Suppressor macrophage (primary cell): Measurements from ENCODE around the gene CYRIA.
A peak's percentile ranks its signal among the peaks of the same experiment; 100 is the strongest.

Source experiments
- DNase-seq, 4 experiments: peaks; one replicate each; pipeline ENCODE4 v3.0.0-alpha.2; 2020 to 2022

CYRIA gene

DNA sequence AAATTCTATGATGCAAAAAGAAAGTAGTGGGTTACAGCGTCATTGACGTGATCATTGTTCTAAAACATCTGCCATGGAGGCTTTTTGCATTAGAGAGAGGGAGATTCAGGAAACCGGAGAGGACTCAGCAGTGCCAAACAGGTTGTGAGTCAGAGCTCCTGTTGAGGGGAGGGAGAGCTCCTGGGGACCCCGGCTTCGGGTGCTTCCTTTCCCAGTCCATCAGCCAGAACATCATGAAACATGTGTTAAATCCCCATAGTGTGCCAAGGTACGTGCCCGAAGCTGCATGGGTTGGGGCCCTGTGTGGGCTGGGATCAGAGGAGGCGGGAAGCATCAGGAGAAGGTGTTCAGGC, 791 bp upstream of the CYRIA start:
- DNase-seq: peak in 1 of 4 experiments; percentile 34

DNA sequence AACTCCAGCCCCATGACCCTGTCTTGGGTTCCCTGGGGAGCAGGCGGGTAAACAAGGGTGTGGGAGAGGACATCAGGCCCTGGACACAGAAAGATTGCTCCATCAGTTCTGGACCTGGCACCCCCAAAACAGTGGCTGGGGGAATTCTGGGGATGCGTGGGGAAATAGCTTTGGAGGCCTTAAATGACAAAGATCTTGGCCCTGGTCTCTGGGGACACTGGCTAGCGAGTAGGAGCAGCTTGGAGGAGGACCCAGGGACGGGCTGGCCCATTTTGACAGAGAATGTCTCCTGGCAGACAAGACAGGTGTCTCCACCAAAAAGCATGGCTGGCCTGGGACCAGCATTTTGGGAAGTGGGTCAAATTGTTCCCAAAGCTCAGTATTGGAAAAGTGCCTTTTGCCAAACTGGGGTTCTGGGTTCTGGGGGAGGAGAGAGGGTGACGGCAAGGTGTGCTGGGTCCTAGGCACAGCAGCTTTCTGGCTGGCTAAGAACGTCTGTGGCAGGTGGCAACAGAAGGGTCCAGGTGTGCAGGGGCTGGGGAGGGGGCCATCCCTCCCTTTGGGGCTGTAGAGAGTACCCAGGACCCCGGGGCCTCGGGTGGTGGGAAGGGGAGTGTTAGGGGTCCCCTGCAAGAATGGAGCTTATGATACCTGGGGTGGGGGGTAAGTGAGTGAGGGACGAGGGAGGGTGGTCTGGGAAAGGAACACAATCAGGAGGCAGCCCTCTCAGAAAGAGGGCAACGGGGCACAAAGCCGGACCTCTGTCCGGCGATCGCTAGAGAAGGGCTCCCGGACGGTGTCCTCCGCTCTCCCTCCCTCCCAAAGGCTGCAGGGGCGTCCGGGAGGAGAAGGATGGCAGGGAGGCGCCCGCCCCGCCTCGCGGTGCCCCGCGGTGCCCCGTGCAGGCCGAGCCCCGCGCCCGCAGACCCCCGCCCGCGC, 556 bp downstream of the CYRIA start:
- peak in 2 of 4 experiments; percentile 30 to 43 for DNase-seq

DNA sequence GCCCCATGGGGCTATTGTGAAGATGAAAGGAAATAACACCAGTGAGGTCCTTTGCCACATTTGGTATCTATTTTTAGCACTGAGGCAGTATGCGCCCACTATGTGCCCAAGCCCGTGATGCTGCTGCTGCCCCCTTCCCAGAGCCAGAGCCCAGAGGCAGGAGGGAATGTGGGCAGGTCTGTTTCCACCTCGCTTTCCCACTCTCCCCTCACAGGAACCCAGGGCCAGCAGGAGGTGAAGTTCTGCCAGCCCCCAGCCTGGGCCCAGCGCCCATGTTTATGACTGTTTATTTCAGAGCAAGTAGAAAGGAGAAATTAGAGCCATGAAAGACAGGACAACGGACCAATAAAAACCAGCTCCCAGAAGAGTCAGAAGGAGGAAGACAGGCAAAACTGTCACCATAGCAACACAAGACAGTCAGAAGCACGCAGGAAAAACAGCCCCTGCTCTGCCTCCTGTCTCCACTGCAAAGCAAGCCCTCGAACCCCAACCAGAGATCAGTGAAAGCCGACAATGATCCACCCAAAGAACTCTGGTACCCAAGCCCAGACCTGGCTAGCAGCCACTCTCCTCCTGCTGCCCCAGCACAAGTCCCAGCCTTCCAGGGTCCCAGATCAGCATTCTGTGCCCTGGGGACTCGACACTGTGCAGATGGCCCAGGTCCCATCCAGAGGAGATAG, 1.4 kb downstream of the CYRIA start:
- DNase-seq: peak; percentile 85 to 94 (median 89)

GRCh38 chr2:16663121-16663905, 2.3 kb downstream of the CYRIA start:
- peak in 1 of 4 experiments; percentile 40 for DNase-seq

DNA sequence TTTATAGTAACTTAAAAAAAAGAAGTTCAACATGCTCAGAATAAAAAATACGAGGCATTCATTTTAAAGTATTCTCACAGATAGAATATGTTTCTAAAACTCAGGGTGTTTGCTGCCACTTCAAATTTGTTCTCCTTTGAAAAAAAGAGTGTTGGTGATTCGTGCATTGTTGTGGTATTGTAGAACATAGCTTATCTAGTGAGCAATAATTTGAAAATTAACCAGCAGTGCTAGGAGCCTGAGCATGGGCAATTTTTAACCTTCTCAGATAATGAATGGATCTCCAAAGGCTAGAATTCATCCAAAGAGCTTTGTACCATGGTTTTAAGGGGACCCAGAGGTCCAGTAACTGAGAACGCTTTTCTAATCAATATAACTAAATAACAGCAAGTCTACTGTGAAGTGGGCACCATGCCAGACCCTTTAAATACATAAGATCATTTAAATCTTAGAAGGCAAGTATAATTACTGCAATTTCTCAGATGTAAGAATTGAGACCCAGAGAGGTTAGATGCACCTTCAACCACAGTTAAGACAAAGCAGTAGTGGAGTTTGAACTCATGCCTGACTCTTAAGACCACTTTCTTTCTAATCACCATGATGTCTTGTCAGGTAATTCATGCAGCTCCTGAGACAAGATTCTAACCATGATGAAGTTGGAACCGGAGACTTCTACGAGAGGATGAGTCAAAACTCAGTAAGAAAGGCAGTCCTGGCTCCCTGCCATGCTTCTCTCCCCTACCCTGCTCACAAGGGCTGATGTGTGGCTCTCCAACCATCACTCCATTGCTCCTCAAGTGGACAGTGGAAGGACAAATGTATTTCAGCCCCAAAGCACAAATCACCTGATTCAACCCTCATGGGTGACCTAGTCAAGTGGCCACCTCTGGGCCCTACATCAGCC, 3.4 kb downstream of the CYRIA start:
- peak in 1 of 4 experiments; percentile 54 for DNase-seq

GRCh38 chr2:16661526-16661925, 4.1 kb downstream of the CYRIA start:
- DNase-seq: no peak

DNA sequence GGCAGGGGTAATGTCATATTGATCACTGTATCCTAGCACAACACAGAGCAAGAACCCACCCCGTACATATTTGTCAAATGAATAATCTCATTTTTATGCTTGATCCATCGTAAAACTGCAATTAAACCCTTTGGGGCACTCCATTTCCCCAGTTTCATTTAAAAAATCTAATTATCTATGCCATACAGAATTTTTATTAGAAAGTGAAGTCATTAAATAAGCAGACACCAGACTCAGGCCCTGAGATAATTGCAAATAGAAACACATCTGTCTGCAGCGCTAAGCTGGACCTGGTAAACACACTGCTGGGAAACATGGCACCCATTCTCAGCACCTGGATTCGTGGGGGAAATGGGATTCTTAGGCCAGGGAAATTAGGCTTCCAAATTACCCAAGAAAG, 5.1 kb downstream of the CYRIA start:
- DNase-seq: no peak

DNA sequence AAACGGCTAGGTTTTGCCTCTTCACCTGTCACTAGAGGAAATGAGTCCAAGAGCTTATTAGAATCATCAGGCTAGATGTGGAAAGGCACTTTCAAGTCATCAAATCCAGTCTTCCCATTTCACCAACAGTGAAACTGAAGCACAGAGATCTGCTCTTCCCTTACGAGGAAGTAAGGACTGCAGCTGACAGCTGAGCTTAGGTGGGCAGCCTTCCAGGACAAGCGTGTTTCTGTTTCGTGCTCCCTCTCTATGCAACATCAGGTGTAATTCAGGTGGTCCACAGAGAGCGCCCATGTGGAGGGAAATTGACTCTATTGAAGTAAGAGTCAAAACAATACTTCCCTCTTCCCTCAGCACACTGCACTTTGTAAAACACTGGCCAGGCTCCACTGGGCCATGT, 5.5 kb downstream of the CYRIA start:
- peak; percentile 16 to 54 (median 47) for DNase-seq

DNA sequence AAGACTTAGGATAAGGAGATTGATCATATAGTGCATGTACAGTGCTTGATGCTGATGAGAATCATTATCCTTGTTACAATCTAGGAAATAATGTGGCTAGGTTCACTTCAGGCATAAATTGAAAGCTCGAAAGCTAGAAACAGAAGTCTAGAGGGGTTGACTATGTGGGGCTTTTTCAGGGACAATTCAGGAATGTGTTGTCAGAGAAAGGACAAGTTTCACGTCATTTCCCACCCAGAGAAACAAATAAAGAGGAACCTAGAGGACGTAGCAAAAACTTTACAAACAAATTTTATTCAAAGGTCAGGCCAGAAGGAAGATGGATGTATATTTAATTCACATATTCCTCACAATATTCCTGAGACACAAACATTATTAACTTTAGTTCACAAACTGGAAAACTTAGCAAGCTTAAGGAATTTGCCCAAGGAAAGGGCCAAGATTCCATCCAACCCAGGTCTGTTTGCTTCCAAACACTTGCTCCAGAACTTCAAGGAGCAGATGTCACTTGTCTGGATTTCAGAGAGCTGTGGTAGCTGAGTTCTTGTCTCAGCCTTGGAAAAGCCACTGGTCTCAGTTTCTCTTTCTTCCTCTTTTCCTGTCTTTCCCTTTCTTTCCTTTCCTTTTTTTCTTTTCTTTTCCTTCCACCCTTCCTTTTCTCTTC, 7.4 kb downstream of the CYRIA start:
- peak; percentile 53 to 87 (median 72) for DNase-seq

DNA sequence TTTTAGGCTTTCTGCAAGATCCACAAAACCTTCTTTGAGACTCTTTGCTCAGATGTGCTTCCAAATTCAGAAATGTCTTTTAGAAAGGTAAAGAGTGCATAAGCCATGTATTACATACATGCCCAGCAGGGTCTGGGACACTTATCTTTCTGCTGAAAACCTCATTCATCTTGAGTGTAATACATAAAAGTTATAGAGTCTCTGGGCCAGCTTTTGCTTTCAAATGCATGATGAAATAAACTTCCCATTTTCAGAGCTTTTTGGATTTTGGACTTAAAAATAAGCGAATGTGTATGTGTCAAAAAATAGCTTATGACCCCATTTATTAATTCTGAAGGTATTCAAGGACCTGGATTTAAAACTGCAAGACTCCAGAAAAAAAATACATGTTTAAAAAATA, 8.0 kb downstream of the CYRIA start:
- peak in 3 of 4 experiments; percentile 38 to 65 (median 47) for DNase-seq

DNA sequence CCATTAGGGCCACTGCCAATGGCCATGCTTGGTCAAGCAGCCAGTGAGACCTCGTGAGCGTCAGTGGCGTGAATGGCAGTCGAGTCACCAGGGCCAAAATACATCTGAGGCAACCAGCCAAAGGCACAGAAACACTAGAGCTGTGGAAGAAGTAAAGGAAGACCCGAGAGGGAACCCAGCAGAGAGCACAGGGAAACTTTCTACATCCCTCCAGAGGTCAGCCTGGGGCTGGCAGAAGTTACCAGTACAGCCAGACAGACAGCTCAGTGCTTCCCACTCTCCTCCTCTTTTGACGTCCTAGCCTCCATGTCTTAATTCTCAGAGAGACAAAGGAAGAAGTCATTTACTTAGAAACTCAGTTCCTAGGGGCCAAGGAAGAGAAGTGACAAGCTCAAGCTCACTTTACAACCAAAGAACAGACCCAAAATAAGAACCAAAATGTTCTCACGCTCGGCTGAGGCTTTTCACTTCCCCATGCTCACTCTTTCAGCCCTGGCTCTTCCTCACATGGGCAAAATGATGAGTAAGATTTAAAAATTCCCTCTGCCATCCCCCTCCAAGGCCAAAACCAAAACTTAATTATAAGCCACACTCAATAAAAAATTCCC, 8.7 kb downstream of the CYRIA start:
- peak; percentile 90 to 97 (median 93) for DNase-seq

GRCh38 chr2:16655905-16656642, 9.6 kb downstream of the CYRIA start:
- DNase-seq: no peak

DNA sequence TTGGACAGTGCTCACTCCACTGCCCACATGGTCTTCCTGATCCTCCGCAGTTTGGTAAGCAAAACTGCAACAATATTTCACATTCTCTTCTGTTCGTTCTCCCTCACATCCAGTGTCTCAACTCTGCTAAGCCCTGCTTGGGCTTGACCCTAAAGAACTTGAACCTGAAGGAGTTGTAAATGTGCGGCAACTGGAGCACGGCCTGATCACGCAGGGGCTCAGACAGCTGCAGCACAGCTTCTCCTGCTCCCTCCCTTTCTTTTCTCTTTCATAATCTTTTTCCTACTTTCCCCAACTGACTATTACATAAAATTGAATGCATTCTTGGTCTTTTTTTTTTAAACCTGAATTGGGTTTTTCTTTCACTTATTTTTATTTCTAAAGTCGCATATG, 10.2 kb downstream of the CYRIA start:
- DNase-seq: no peak

DNA sequence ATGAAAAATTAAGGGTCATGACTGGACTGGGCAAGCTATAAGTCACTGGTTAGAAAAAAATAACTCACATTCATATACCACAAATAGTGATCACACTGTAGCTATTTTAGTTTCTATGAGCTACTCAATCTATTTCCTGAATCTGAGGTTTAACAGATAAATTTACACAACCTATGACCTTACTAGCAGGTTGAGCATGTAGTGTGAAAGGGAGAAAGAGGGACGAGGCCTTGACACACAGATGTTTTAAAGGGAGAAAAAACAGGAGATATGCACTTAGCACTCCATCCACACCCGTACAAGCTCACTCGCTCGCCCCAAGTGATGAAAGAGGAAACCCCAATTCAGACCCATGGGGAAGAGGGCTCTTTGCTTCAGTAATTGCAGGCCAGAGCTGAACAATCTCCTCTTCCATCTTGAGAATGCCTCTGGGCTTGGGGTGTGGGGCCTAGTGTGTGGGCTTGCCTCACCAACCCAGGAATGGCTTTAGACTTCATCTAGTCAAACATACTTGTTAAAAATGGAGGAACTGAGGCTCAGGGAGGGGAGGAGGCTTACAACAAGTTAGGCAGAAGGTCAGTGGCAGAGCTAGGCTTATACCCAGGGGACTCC, 10.7 kb downstream of the CYRIA start:
- peak in 3 of 4 experiments; percentile 61 to 63 (median 61) for DNase-seq

- peak; percentile 84 to 95 (median 88) for DNase-seq
These were observed 11.8 kb downstream of the CYRIA start for GRCh38 chr2:16653799-16654198.

DNA sequence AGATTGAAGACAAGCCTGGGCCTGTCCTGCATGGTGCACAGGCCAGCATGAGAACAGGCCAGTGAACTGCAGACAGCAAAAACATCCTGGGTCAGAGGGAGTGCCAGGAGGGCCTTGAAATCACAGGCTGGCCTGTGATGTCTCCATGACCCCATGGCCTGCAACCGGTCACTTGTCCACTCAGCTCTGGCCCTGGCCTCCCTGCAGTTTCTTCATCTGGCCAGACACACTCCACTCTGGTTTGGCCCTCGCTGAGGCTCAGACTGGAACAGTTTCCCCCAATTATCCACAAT, 12.6 kb downstream of the CYRIA start:
- DNase-seq: no peak

GRCh38 chr2:16652296-16653082, 13.1 kb downstream of the CYRIA start:
- no peak for DNase-seq

DNA sequence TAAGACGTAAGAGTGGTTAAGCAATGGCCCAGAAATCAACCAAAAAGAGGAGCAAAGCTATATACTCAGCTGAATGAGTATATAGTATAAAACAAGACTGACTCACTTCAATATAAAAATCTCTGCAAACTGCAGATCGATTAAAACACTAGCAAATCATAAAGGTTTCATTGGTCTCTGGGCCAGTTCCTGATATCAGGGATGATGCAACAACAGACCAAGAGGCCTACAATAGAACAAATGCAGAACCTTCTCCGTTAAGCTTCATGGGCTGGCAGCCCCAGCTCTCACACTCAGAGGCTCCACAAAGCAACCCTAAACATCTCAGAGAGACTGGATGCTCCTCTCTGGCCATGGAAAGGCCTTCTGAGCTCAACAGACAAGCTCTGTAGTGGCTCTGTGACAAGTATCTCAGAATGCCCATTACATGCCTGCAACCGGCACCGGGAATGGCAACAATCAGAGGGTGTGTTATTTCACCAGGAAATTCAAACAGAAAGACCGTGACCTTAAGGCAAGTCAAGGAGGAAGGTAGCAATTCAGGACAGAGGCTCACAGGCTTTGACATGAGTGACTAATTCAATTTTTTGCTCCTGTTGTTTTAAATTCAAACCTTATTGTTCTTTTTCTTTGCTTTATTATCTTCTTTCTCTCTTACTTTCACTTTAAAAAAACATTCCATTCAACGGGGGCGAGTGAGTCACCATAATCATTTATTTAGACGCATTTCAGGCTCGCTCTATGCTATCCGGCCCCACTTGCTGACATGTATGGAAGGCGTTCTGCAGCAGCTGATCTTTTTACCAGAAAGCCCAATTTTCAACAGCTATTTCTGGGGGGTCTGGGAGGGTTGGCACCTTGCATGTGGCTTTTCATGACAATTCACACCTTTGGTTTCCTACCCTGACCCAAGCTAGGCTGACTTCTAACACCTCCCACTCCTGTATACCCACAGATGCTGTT, 15.1 kb downstream of the CYRIA start:
- peak; percentile 68 to 82 (median 79) for DNase-seq
